GM21737 (cell line): ENCODE measurements around the gene PLCH1.

ENCODE experiments used
- ATAC-seq: cut with Tn5 transposase; IDR thresholded peaks from one replicate; pipeline ENCODE4 v1.9.1; 2021; ENCODE audit warnings: mild to moderate bottlenecking, moderate library complexity; ENCODE audit not compliant: unreplicated experiment

The PLCH1 gene

DNA sequence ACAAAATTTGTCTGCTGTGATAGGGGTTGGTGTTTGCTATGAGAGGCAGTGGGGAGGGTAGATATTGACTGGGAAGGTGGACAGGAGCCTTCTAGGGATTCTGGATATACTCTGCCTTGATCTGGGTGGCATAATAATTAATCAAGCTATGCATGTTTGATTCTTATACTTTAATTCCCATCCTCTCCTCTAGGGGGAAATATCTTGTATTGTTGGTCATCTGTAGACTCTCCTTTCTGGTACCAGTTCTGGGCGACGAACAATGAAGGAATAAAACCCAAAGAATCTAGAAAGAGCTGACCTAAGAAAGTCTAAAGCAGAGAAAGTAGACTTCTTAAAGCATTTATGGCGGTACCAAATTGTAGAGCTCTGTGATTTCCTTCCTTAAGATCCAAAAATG is 253.2 kb downstream of the PLCH1 start:
- ATAC-seq, result no peak

DNA sequence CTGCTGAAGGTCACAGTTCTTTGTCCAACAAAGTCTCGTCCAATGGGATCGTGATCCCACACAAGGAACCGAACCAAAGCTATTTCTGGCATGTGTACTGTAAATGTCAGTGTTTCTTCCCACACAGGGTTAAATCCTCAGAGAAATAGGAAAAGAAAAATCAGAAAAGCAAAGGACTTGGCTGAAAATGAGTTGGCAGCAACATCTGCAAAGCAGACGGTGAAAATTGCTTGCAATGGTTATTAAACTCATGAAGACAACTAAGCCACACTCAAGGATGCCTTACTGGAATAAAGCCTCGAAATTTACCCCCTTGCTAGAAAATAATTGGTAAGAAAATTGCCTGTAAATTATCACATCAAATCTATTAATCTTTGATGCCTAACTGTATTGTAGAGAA is 256.2 kb downstream of the PLCH1 start:
- no peak for ATAC-seq

DNA sequence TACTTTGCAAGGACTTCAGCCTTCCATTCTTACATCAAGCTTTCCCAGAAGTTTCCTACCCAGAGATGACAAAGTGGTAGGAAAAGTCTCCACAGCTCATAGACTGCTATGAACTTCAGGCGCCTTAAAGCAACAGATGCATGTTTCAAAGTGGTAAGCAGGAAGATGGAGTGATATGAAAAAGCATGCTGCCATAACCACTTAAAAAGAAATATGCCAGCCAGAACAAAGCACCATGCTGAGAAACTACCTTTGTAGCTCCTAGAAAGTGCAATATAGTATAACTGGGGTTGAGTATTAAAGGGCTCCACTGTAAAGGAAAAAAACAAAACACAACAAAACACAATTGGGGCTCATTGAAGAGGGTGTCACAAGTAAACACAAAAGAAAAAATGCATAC is 259.0 kb downstream of the PLCH1 start:
- no peak for ATAC-seq

DNA sequence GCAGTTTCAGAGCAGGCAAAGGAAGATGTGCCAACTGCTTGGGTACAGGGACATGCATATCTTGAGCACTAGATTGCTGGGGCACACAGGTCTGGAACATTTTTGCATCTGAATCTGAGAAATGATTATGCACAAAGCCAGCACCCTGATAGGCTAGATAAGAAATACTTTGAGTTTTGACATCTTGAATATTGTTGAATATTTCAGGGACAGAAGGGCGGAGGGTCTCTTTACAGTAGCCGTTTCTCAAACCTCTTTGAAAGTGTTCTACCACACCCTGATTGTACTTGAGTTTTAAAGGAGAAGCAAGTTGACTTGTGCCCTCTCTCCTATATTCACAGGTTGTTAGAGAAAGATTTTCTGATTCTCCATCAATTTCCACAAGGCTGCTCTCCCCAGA is 263.3 kb downstream of the PLCH1 start:
- ATAC-seq, result no peak

DNA sequence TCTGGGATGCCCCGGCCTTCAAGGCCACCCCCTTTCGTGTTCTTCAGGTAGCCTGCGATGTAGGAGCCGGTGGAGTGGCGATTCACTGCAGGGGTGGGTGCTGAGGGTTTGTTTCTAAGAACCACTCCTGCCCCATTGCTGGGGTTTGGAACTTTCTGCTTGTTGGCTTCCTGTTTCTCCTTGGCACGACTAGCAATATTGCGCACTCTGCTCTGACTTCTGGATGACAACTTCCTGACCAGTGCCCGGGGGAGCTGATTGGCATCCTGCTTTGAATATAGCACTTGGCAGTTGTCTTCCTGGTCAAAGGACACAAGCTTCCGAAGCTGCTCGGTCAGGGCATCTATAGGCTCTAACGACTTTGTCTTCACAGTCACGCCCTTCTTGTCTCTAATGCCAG is 263.8 kb downstream of the PLCH1 start:
- ATAC-seq, result no peak

DNA sequence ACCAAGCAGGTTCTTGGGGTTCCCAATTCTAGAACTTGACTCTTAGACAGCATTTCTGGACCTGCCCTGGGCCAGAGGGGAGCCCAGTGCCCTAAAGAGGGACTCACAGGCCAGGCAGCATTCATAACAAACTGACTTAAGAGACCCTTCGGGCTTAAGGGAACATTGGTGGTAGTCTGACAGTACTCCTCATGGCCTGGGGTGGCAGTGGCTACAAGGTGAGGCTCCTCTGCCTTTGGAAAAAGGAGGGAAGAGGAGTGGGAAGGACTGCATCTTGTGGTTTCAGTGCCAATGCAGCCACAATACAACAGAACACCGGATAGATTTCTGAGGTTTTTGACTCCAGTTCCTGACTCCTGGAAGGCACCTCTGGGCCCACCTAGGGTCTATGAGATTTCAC is 279.2 kb downstream of the PLCH1 start:
- no peak for ATAC-seq

DNA sequence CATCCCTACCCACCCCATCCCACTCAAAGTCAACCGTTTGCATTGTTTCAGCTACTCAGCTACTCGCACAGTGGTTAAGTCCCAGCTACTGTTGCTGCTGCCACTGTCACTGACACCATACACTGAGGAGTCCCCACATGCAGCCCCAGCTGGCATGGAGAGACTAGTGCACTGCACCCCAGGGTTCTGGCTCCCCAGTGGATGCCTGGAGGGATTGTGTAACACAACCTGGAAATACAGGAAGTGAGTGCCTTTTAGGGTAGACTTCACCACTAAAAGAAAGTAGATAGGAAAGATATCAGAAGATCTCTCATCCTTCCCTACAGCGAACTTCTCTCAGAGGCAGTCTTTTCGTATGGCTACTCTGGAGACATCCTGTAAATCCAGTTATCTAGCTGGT is 282.2 kb downstream of the PLCH1 start:
- ATAC-seq, result no peak

DNA sequence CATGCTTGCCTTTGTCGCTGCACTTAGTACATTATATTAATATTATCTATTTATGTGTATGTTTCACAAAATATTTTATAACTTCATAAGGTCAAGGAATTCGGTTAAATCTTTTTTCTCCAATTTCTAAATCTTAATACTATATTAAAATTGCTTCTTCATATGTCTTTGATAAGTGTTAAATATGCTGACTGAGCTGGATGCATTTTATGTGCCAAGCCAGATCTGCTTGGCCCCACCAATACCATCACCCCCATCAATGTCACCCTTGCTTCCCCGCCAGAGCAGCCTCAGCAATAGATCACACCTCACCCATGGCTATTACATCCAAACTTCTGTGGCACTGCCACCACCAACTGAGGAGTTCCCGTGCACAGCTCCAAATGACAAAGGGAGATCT is 287.3 kb downstream of the PLCH1 start:
- ATAC-seq, result no peak

DNA sequence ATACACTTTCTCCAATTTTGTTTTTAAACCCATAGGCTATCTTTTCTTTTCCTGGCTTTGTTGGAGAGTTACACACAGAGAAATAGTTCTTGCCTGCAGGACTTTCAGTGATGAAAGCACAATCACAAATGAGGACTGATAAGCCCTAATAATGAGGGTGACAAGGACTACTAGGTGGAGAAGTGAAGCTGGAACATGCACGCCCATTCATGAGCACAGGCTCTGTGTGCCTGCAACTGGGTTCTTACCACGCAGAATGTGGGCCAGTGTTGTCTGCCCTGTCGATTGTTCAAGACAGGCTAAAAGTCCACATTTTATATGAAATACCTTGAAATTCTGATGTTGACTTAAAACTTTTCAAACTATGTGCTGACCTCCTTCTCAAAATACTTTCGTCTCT is 289.1 kb downstream of the PLCH1 start:
- no peak for ATAC-seq

DNA sequence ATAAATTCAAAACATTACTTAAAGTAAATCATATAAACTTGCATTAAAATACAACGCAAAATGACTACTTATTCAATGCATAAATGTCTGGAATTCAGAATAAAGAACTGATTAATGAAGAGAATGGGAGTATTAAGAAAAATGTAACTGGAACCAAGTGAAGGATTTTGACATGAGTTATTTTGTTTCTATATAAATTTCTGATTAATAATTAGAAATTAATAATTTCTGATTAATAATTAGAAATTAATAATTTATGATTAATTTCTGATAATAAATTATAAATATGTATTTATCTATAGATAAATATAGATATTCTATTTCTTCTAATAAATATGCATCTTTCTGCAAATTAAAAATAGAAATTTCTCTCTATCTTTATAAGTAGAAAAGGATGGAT is 291.4 kb downstream of the PLCH1 start:
- ATAC-seq, result no peak

DNA sequence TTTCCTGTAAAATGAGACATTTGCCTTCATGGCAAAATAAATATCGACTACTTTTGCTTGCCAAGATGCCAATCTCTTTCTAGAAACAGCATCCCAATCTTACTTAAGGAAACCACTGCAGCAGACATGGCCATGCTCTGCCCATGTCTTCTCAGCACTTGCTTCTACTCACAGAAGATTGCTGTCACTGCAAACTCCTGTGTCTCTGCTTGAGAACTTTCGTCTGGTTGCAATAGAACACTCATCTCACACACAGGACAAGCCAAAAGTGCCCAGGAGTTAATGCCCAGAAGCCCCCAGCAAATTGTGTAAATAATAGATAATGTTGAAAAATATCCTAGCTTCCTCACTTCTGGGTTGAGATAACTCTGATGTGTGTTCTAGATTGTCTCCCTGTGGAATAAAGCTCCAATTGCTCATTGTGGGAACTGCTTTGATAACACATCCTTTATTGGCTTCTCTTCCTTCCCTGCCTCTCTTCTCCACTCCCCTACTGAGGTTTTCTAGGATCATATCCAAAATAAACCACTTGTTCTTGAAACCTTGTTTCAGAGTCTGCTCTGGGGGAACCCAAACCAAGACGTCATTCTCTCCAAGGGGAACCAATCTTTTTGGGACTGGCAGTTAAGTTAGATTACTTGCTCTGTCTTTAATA is 295.1 kb downstream of the PLCH1 start:
- no peak for ATAC-seq

DNA sequence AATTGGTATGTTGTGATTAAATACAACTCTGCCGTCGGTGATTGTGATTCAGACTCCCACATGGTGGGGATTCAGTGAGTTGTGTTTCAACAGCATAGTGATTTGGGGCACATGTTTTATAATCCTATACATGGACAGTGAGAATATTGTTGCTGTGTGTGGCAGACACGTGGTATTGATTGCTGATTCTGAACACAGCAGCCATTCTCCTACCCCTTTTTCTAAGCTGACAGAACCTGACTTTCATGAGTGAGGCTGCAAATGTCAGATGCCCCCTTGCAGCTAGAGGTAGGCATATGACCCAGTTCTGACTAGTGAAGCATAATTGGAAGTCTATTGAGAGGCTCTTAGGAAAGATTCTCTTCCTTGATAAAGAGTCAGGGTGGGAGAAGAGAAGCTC is 296.3 kb downstream of the PLCH1 start:
- no peak for ATAC-seq

DNA sequence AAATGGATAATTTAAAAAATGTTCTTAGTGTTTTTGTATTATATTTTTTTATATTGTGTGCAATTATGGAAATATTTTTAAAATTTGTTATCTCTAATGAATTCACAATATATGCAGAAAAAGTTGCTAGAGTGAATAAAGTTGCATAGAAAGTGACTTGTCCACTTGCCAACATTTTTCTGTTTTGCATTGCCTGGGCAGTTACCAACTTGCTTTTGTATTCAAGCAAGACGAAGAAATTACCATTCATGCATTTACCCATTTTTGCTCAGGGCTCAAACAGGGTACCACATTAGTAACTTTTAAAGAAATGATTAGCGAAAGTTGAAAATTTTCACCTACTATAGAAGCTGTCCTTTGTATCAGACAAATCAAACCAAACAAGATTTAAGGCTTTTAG is 298.5 kb downstream of the PLCH1 start:
- no peak for ATAC-seq

DNA sequence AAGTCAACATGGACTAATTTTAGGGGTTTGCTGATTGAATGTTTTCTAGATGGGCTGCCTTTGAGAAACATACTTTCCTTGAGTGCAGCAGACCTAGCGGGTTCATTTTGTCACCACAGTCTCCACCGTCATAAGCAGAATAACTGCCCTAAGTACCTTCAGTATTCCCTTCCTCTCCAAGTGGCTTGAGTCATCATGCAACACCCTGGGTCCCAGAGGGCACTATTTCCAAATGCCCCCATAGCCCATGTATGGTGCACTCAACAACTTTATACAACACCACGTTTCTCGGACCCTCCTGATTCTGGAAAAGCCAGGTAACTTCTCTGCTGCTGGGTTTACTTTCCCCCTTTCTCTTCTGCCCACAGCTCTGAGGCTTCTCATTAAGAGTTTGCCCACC is 300.1 kb downstream of the PLCH1 start:
- no peak for ATAC-seq

DNA sequence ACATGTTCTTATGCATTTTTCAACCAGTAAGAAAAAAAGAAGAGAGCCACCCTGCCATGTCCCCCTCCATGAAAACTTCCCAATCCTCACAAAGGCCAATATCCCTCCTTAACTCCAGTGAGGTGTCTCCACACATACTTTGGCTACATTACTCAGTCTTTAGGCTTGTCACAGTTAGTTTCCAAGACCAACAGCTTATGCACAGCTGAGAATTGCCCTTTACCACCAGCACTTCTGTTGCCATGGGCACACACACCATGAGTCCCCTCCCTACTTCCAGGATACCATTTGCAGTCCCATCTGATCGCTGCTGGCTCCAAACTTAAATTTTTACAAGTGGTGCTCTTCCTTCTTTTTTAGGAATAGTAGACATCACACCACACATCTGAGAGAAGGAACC is 301.1 kb downstream of the PLCH1 start:
- ATAC-seq, result no peak

DNA sequence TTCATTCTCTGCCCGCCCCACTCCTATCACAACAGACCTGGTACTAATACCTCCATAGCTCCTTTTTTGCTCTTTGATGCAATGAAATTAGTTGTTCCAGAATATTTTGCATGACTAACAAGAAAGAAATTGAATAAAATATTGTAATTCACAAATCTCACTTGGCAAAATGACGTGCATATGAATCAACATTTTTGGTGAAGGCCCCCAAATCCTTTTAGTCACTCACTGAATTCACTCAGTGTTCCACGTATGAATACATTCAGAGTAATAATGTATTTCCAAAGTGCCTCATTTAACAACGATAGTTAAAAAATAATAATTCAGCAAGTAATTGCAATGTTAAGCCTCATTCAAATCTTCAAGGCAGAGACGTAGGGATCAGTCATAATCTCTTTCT is 302.8 kb downstream of the PLCH1 start:
- no peak for ATAC-seq

DNA sequence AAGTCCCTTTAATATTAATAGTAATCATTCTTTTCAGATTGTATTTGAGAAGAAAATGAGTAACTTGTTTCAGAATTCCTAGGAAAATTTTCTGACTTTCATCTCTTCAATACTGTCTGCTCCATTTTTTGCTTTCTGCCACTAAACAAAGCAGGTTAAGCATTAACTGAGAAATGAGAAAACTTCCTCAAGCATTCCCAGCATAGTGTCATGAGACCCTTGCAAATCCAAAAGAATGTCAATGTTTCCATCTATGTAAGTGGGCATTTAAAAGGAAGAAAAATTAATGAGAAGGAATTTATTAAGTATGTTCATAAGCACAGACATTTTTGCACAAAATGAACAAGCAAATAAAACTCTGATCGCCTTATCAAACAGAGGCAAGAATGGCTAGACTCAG is 303.4 kb downstream of the PLCH1 start:
- ATAC-seq, result no peak

DNA sequence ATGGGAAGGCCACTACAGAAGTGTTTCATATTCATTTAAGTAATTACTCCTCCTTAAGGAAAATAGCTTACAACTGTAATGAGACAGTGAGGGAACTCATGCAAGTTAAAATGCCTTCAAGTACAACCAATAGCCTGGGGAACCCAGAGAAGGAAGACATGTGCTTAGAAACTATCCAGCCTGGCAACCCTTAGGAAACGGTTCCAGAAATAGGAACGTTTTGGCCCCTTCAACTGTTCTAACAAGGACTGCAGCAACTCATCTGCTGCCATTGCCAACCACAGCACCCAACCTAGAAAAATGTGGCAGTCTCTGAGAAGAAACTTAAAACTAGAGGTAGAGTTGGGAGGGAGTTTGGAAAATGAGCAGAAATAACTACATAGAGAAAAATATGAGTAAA is 303.8 kb downstream of the PLCH1 start:
- ATAC-seq, result no peak

DNA sequence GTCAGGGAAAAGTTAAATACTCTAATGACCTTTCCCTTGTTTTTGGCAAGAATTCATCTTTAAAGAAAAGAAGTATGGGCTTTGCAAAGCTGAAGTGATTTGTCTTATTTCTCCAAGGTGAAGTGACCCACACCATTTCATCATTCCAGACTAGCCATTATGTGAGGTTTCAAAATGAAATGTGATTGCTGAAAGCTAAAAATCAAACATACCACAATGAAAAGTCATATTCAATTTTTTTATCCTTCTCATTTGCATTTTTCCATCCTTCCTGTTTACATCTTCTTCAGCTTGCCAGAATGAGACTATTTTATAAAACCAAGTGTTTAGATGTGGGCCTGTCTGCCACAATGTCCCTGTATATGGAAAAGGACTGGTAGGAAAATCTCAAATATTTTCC is 309.1 kb downstream of the PLCH1 start:
- ATAC-seq, result no peak

DNA sequence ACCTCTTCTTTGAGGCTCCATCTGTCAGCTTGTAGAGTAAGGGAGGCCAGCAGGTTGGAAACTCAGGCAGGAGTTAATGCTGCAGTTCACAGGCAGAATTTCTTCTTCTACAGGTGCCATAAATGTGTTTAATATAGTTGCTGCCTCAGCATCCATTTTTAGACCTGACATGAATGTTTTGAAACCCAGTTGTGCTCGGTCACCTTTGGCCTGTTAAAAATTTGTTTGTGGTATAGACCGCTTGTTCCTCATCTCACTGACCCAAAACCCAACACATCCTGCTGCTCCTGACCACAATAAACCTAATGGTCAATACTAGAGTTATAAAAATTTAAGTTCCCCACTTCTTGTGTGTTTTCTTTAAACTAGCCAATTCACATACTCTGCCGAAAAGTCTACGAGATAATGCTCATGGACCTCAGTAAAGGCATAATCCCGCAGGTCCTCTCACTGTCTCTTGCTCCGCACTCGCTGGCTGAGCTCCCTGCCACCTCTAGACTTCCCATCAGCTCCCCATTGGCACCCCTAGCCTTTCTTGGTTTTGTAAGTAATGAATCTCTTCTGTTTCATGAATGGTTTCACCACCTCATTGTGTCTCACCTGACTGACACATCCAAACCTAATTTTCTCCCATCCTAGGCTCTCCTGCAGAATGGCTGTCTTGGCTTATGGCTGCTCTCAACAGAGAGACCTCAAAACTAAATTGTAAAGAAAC is 312.9 kb downstream of the PLCH1 start:
- ATAC-seq, result no peak

DNA sequence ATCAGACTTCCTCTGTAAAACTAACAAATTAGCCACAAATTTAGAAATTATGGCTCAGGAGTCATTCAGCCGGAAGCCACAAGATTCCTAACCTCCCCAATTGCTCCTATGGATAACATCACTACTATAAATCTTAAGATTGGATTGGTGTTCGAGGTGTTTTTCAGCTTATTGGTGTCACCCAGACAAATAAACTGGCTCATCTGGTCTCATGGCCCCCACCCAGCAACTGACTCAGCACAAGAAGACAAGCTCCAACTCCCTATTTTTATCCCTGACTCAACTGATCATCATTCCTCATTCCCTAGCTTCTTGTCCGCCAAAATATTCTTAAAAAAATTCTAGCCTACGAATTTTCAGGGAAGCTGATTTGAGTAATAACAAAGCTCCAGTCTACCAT is 316.3 kb downstream of the PLCH1 start:
- ATAC-seq, result no peak

DNA sequence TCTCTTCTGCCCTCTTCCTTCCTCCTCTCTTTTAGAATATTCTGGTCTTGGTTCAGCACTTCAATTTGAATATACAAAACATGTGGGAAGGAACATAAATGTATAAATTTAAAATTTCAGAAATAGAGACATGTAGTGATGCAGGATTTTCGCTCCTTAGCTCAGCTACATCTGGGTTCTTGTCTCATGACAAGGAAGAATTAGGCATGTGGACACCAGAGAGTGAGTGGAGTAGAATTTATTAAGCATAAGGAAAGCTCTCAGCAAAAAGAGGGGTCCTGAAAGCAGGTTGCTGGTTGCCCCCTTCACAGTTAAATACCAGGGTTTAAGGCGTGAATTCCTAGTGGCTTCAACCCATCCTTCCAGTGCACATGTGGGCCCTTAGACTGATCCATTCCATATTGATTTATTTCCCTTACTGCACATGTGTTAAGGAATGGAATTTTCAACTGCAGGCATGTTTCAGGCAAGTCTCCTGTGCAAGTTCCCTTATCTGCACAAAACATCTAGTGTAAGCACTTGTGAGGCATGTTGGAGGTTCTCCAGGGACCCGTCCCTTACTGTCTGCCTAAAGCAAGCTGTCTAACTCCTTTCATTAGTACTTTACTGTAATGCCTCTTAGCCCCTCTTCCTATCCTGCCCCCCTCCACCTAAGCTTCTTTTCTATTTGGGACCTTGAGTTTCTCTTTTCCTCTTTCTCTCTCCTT is 318.2 kb downstream of the PLCH1 start:
- ATAC-seq, result no peak
